ENCODE measurements around the gene IDE.

DNA sequence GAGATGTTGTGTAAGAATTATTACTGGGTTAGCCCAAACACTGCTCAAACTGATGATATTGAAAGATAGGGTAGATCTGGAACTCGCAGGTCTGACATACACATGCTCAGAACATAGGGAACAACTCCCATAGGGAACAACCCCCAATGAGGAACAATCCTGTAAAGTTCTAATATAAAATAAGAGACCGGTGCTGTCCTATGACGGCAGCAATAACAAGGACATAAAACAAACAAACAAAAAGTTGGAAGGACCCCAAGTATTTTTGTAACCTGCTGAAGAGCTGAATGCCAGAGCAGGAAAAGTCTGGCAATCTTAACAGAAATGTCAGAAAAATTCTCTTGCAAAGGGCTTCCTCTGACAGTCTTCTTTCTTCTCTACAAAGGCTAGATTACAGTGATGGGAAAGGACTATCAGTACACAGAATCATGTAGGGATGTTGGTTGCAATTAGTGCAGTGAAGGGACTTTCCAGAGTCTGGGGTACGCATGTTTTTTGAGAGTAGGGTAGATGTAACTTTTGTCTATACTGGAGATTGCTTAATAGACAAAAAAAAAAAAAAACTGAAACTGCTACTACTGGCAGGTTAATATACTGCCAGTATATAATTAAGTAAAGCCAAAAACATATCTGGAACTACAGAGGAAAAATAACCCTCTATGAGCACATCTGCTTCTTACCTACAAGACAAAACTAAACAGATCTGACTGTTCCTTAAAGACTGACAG lies 35.5 kb downstream of the IDE start:
- no peak for TF ChIP-seq RCOR1 (conservative IDR thresholded peaks at IDR 0.05; ENCODE audit: low read depth, low read length)
- TF ChIP-seq SP1 (IDR thresholded peaks at IDR 0.05; ENCODE audit: low read depth, low read length), result no peak
- no peak for TF ChIP-seq POLR2A (IDR thresholded peaks at IDR 0.05; ENCODE audit: low read depth, low read length)
- no peak for TF ChIP-seq CEBPB (IDR thresholded peaks at IDR 0.05; ENCODE audit: borderline replicate concordance in 1 of 2, low read depth in 2 of 2, low read length in 2 of 2)
- TF ChIP-seq FOXK2 (IDR thresholded peaks at IDR 0.05), result no peak
- TF ChIP-seq, protein P1, sequence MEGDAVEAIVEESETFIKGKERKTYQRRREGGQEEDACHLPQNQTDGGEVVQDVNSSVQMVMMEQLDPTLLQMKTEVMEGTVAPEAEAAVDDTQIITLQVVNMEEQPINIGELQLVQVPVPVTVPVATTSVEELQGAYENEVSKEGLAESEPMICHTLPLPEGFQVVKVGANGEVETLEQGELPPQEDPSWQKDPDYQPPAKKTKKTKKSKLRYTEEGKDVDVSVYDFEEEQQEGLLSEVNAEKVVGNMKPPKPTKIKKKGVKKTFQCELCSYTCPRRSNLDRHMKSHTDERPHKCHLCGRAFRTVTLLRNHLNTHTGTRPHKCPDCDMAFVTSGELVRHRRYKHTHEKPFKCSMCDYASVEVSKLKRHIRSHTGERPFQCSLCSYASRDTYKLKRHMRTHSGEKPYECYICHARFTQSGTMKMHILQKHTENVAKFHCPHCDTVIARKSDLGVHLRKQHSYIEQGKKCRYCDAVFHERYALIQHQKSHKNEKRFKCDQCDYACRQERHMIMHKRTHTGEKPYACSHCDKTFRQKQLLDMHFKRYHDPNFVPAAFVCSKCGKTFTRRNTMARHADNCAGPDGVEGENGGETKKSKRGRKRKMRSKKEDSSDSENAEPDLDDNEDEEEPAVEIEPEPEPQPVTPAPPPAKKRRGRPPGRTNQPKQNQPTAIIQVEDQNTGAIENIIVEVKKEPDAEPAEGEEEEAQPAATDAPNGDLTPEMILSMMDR (IDR thresholded peaks at IDR 0.05 in 2 of 3, conservative IDR thresholded peaks at IDR 0.05 in 1 of 3; ENCODE audit: control insufficient read depth in 2 of 3, extremely low read depth in 1 of 3, insufficient read depth in 1 of 3, low read depth in 3 of 3, low read length in 3 of 3), result no peak
- TF ChIP-seq EZH2 (IDR thresholded peaks at IDR 0.05; ENCODE audit: borderline replicate concordance, control insufficient read depth, low read depth, low read length), result no peak
- TF ChIP-seq RAD21 (IDR thresholded peaks at IDR 0.05; ENCODE audit: insufficient read depth, low read depth, low read length), result no peak
- no peak for TF ChIP-seq BRCA1 (IDR thresholded peaks at IDR 0.05; ENCODE audit: low read depth, low read length)
- no peak for TF ChIP-seq POLR2AphosphoS5 (IDR thresholded peaks at IDR 0.05; ENCODE audit: low read length)
- TF ChIP-seq CBFB (IDR thresholded peaks at IDR 0.05; ENCODE audit: low read depth), result no peak
- TF ChIP-seq, protein P2, sequence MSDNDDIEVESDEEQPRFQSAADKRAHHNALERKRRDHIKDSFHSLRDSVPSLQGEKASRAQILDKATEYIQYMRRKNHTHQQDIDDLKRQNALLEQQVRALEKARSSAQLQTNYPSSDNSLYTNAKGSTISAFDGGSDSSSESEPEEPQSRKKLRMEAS (IDR thresholded peaks at IDR 0.05; ENCODE audit: low read depth, low read length), result no peak
- TF ChIP-seq CHD1 (IDR thresholded peaks at IDR 0.05; ENCODE audit: low read depth, low read length), result no peak

Data from GM12878 (cell line).